Nephron (organoid): ENCODE data around the gene BCAS1.

Source experiments
- H3K27ac Mint-ChIP-seq, 3 experiments: 2 replicates each; pipeline ENCODE4 v1.8.0; 2020; ENCODE audit warnings: mixed read lengths in 3 of 3, mild to moderate bottlenecking in 2 of 3, moderate library complexity in 1 of 3
- H3K27me3 Mint-ChIP-seq: 2 replicates; pipeline ENCODE4 v1.8.0; 2021; ENCODE audit warnings: low read depth, mild to moderate bottlenecking, moderate library complexity, mixed read lengths
- H3K36me3 Mint-ChIP-seq: 2 replicates; pipeline ENCODE4 v1.8.0; 2020; ENCODE audit warnings: low read depth, mixed read lengths
- H3K4me1 Mint-ChIP-seq: 2 replicates; pipeline ENCODE4 v1.8.0; 2020; ENCODE audit warnings: mixed read lengths
- H3K4me3 Mint-ChIP-seq, 3 experiments: 2 replicates each; pipeline ENCODE4 v1.8.0; 2020; ENCODE audit warnings: mild to moderate bottlenecking in 3 of 3, mixed read lengths in 3 of 3, moderate library complexity in 2 of 3
- H3K9me3 Mint-ChIP-seq: 2 replicates; pipeline ENCODE4 v1.8.0; 2020; ENCODE audit warnings: mixed read lengths
- TF ChIP-seq, protein P1 (sequence below), 3 experiments: fragments of 200-600 bp; sonication (generic); IDR thresholded peaks; one replicate each; pipeline ENCODE4 v1.5.0; 2021; ENCODE audit warnings: antibody characterized with exemption in 3 of 3; ENCODE audit not compliant: unreplicated experiment in 3 of 3

Gene BCAS1

DNA sequence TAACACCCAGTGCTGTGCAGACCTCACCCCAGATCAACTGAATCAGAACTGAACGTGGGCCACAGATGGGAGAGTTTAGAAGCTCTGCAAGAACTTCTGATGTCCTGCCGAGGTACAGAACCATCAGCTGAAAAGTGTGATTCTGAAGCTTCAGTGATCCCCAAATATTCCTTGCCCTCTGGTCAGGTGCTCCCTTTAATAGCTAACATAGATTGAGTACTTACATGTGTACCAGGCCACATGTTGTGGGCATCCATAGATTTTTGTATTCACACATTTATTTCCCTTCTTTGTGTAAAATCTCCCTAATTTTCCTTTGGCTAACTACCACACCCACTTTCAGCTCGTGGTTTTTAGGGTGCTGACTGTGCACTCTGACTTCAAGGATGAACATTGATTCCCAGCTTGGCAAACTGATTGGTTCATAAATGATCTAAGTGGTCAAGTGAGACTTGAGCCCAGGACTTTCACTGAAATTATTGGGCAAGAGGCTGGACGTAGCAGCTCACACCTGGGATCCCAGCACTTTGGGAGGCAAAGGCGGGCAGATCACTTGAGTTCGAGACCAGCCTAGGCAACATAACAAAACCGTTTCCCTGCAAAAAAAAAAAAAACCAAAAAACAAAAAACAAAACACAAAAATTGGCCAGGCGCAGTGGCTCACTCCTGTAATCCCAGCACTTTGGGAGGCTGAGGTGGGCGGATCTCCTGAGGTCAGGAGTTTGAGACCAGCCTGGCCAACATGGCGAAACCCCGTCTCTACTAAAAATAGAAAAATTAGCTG, 162.2 kb downstream of the BCAS1 start:
- no peak overlapping the region for H3K4me3 Mint-ChIP-seq
- H3K27me3 Mint-ChIP-seq, result no peaks in the 10 kb centered on the region
- H3K36me3 Mint-ChIP-seq, result no peaks in the 10 kb centered on the region
- TF ChIP-seq, protein P1, sequence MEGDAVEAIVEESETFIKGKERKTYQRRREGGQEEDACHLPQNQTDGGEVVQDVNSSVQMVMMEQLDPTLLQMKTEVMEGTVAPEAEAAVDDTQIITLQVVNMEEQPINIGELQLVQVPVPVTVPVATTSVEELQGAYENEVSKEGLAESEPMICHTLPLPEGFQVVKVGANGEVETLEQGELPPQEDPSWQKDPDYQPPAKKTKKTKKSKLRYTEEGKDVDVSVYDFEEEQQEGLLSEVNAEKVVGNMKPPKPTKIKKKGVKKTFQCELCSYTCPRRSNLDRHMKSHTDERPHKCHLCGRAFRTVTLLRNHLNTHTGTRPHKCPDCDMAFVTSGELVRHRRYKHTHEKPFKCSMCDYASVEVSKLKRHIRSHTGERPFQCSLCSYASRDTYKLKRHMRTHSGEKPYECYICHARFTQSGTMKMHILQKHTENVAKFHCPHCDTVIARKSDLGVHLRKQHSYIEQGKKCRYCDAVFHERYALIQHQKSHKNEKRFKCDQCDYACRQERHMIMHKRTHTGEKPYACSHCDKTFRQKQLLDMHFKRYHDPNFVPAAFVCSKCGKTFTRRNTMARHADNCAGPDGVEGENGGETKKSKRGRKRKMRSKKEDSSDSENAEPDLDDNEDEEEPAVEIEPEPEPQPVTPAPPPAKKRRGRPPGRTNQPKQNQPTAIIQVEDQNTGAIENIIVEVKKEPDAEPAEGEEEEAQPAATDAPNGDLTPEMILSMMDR (IDR thresholded peaks at IDR 0.05; ENCODE audit: unreplicated experiment in 3 of 3), result no peak
- H3K9me3 Mint-ChIP-seq, result peaks cover 4% of the 10 kb centered on the region
- H3K27ac Mint-ChIP-seq, result no peak overlapping the region
- H3K4me1 Mint-ChIP-seq, result peaks cover 10% of the 10 kb centered on the region

DNA sequence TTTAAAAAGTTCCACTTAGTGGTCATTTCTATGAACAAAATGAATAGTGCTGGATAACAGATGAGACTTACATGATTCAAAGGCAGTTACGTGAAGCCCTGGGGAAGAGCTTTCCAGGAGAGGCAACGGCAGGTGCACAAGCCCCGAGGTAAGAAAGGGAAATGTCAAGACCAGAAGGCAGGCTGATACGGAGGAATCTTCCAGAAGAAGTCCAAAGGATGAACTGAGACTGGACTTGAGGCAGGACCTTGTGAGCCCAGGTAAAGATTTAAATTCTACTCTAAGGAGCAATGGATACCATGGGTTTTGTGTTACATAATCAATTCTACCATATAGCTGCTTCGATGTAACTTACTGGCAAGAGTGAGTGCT, 164.6 kb downstream of the BCAS1 start:
- Mint-ChIP-seq H3K9me3 (peaks cover 2% of the 10 kb centered on the region), H3K27me3 (no peaks in the 10 kb centered on the region), H3K36me3 (no peaks in the 10 kb centered on the region), H3K4me3 (no peak overlapping the region), H3K27ac (no peak overlapping the region), H3K4me1 (peaks cover 28% of the 10 kb centered on the region)
- TF ChIP-seq, protein P1 (IDR thresholded peaks at IDR 0.05; ENCODE audit: unreplicated experiment in 3 of 3), result no peak

DNA sequence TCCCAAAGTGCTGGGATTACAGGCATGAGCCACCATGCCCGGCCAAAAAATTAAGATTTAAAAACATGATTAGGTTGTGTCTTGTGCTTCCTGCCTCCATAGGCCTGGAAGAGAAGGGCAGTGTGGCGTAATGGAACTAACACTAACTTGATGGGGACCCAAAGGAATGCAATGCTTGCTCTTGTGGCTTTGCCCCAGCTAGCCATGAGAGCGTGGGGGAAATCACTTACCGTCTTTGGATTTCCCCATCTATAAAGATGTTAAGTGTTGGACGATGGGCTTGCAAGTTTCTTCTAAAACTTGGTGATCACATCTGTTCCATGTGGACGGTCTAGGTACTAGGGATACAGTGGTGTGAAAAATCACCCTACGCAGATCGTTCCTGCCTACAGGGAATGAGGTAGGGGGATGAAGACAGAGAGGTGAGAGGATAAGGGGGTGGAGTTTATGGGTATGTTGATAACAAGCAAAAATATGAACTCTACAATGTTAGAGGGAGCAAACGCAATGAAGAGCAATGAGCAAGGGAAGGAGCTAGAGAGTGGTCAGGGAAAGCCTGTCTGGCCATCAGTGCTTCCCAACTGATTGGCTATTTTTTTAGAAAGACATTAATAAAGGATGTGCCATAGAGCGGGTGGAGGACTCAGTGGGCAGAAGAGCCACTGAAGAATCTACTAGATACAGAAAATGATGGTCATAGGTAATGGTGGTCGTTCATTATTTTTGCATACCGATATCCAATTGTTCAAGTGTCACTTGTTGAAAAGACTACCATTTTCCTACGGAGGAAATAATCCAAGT, 165.2 kb downstream of the BCAS1 start:
- Mint-ChIP-seq H3K4me3 (no peak overlapping the region), H3K27ac (peak overlapping the region in 1 of 3 experiments; percentile 3), H3K9me3 (no peaks in the 10 kb centered on the region), H3K4me1 (peaks cover 34% of the 10 kb centered on the region), H3K27me3 (no peaks in the 10 kb centered on the region), H3K36me3 (no peaks in the 10 kb centered on the region)
- TF ChIP-seq, protein P1 (IDR thresholded peaks at IDR 0.05; ENCODE audit: unreplicated experiment in 3 of 3), result no peak

DNA sequence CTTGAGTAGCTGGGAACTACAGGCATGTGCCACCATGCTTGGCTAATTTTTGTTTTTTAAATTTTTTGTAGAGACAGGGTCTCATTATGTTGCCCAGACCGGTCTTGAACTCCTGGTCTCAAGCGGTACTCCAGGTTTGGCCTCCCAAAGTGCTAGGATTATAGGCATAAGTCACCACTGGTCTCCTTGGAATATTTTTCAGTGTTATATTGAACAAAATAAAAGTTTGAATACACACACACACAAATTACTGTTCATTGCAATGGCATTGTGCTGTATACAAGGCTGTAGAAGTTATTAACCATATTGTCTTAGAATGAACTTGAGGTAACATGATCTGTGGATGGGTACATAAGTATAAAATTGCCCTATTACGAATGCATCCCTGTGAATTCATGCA, 166.1 kb downstream of the BCAS1 start:
- H3K27me3 Mint-ChIP-seq, result no peaks in the 10 kb centered on the region
- H3K9me3 Mint-ChIP-seq, result no peaks in the 10 kb centered on the region
- H3K4me3 Mint-ChIP-seq, result no peak overlapping the region
- H3K36me3 Mint-ChIP-seq, result no peaks in the 10 kb centered on the region
- H3K4me1 Mint-ChIP-seq, result peaks cover 41% of the 10 kb centered on the region
- TF ChIP-seq, protein P1 (IDR thresholded peaks at IDR 0.05; ENCODE audit: unreplicated experiment in 3 of 3), result no peak
- H3K27ac Mint-ChIP-seq, result no peak overlapping the region

DNA sequence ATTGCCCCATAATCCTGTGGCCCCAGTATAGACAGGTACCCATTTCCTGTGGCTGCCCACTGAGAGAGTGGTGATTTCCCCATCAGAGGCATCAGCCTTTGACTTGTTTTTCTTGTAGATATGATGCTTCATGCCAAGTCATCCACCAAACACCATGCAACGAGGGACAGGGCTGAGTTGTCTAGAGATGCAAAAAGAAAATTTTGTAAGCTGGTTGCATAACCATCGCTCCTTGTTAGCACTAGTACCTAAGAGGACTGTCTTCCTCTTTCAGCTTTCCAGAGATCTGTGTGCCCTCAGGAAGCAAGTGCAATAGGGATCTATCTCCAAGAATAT, 166.8 kb downstream of the BCAS1 start:
- peaks cover 42% of the 10 kb centered on the region for H3K4me1 Mint-ChIP-seq
- no peaks in the 10 kb centered on the region for H3K27me3 Mint-ChIP-seq
- no peak overlapping the region for H3K27ac Mint-ChIP-seq
- TF ChIP-seq, protein P1 (IDR thresholded peaks at IDR 0.05; ENCODE audit: unreplicated experiment in 3 of 3), result no peak
- no peak overlapping the region for H3K4me3 Mint-ChIP-seq
- no peaks in the 10 kb centered on the region for H3K9me3 Mint-ChIP-seq
- no peaks in the 10 kb centered on the region for H3K36me3 Mint-ChIP-seq
